GOT3 (cell line): ENCODE measurements around the gene CCDC122.

ENCODE experiments used
- DNase-seq: peaks from one replicate; lab custom pipeline; 2025; ENCODE audit warnings: mixed read lengths; lab: John Stamatoyannopoulos, UW

Gene CCDC122

DNA sequence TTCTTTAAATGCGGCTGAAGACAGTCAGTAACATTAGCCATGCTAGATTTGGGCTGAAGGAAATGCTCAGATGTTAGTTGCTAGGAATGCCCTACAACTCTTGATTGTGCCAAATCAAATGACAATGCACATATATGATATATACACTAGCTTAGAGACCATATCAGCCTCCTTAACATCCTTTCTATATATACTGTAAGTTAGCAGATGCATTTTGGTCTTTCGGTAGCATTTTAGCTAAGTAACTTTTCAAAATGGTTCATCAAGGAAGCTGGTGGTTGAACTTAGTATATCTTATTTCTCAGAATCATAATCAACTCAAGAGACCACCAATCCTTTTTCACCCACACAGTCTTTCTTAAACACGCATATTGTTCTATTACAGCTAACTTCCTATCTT is 78.7 kb downstream of the CCDC122 start:
- DNase-seq, result no peak

DNA sequence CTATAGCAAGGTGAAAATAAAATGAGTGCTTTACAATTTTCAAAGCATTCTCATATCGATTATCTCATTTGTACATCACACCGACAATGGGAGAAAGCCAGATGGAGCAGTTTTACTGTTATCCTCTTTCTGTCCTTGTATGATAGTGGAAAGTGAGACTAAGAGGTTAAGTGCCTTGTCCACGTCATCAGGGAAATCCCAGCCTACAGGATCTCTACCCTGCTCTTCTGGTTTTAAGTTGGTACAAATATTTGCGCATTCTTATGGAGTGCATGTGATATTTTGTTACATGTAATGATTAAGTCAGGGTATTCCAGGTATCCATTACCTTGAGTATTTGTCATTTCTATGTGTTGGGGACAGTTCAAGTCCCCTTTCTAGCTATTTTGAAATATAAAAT is 80.3 kb downstream of the CCDC122 start:
- DNase-seq, result no peak

GRCh38 chr13:43797869-43798268 is 81.7 kb downstream of the CCDC122 start:
- DNase-seq, result no peak

- no peak for DNase-seq
These were observed 82.4 kb downstream of the CCDC122 start for GRCh38 chr13:43797159-43797558.

DNA sequence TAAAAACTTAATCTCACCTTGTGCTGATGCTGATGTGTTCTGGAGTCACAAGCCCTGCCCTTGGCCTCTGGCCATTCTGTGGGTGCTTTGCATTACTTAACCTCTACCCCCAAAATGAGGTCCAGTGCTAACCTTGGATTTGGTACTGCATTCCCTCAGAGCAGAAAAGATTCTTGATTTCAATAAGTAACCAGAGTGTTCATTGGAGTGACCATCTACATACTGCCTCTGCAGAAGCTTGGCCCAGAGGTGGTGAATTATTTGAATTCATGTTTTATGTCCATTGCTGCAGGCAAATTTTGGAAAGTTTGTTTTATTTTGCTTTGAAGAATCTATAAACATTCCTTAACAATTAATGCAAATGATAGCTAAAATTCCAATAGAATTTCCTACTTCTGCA is 85.1 kb downstream of the CCDC122 start:
- no peak for DNase-seq

GRCh38 chr13:43792076-43792881 is 87.3 kb downstream of the CCDC122 start:
- DNase-seq, result no peak

DNA sequence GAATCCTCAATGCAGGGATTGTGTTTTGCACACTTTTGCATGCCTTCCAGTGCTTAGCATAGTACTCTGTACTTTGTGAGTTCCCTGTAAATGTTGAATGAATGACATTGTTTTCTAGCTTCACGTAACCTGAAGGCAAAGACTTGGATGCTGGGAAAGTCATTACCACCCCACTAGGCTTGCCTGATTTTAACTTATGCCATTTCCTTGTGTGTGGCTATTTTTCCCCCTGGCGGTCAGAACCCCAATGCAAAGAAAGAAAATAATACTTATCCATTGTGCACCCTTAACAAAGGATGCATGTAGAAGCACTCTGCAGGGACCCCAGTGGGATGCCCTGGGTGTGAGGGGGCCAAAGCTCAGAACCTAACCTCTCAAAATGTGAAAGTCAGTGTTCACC is 91.5 kb downstream of the CCDC122 start:
- DNase-seq, result no peak

DNA sequence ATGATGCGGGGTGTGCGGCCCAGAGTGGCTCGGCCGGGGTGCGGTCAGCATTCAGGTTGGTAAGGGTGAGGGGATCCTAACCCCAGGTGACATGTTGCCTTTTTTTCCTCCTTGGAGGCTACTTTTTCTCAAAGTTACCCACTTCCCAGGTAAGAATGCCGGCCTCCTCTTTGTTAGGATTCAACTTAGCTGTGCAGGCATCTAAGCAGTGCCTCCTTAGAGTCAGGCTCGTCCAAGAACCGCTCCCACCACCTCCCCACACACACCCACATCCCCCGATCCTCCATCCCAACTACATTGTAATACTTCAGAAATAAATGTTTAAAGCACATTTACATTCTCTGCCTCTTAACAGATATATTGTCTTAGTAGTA is 92.0 kb downstream of the CCDC122 start:
- DNase-seq, result no peak

GRCh38 chr13:43786766-43787517 is 92.6 kb downstream of the CCDC122 start, which contains the start of gene ENOX1:
Gene ENOX1, minus strand, starts transcription at chr13:43786972.
- DNase-seq, result peak; percentile 27

GRCh38 chr13:43786472-43786765 is 93.1 kb downstream of the CCDC122 start:
- no peak for DNase-seq
